SK-MEL-5 (cell line): ENCODE measurements around the gene SHANK1. TPM values are rescaled to one million over a fixed set of nuclear protein-coding genes. Genes with fewer than 3 reads are reported as not detected.

Source experiments
- DNase-seq: peaks from one replicate; pipeline ENCODE4 v3.0.0-alpha.2; 2016; ENCODE audit warnings: low read depth, low spot score
- in situ Hi-C: cut with HindIII; loops from 2 replicates; pipeline ENCODE4 v1.10.0; 2016; ENCODE audit warnings: low sequenced_read_pairs, high pct_unique_total_duplicates, low pct_unique_long_range_greater_than_20kb
- total RNA-seq: library from RNA; depleted of rRNA; stranded (reverse); fragments of >200 nt; shearing (Covaris generic); gene quantifications from 2 replicates; pipeline ENCODE4 v1.2.3, GENCODE V29; 2014

The SHANK1 gene
- total RNA-seq, 1 experiment from 2014 or later: 0.48 TPM

- in situ Hi-C loops: no loop called here
Observed at GRCh38 chr19:50702158-50702870, 17.3 kb downstream of the SHANK1 start.

DNA sequence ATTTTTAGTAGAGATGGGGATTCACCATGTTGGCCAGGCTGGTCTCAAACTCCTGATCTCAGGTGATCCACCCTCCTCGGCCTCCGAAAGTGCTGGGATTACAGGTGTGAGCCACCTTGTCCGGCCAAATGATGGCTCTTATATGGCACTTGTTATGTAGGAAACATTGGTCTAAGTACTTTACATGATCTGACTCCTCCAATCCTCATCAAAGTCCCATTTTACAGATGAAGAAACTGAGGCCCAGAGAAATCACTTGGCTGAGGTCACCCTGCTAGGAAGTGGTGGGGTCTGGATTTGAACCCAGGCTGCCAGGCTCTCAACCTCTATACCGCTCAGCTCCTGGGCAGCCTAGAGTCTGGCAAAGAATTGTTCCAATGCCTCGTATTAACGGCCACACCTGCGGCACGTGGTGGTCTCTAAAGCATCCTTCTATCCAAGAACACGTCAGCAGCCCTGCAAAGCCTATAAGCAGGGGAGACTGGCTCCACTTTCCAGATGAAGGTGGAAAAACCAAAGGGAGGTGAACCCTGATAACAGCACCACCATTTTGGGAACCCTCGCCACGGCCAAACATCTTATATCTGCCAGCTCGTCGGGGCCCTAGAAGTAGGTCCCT lies 18.1 kb downstream of the SHANK1 start:
- no peak for DNase-seq
- in situ Hi-C loops: no loop called here

More at GRCh38 chr19:50702158-50702870, 17.3 kb downstream of the SHANK1 start:
- DNase-seq: no peak

DNA sequence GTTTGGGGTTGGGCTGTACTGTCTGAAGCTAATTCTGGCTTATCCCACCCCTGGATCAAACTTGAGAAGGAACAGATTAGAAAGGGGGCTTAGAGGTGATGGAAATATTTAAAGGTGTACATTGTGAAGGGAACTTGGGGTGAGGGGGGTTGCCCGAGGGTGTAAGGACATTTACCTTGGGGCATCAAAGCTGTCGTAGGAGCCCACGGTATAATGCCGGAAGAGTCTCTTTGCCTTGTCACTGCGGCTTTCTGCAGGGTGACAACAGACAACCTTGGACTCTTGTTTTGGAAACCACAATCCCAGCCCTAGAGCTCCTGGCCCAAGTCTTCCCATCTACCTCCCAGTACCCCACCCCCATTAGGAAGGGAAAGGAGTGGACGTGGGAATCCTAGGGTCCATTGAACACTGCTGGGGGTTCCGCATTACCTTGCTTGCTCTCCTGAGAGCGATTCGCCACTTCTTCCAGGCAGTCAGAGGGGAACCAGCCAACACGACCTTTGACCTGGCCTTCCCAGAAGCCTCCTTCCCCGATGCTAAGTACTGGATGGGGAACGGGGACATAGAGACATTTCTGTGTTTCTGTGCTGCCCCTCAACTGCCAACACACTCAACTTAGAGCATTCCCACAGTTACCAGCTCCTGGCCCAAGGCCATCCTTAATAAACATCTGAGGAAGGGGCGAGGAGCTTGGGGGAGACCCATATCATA lies 22.0 kb downstream of the SHANK1 start:
- in situ Hi-C loops: no loop called here
- no peak for DNase-seq

GRCh38 chr19:50696094-50696483 lies 23.5 kb downstream of the SHANK1 start:
- in situ Hi-C loops: no loop called here
- no peak for DNase-seq

DNA sequence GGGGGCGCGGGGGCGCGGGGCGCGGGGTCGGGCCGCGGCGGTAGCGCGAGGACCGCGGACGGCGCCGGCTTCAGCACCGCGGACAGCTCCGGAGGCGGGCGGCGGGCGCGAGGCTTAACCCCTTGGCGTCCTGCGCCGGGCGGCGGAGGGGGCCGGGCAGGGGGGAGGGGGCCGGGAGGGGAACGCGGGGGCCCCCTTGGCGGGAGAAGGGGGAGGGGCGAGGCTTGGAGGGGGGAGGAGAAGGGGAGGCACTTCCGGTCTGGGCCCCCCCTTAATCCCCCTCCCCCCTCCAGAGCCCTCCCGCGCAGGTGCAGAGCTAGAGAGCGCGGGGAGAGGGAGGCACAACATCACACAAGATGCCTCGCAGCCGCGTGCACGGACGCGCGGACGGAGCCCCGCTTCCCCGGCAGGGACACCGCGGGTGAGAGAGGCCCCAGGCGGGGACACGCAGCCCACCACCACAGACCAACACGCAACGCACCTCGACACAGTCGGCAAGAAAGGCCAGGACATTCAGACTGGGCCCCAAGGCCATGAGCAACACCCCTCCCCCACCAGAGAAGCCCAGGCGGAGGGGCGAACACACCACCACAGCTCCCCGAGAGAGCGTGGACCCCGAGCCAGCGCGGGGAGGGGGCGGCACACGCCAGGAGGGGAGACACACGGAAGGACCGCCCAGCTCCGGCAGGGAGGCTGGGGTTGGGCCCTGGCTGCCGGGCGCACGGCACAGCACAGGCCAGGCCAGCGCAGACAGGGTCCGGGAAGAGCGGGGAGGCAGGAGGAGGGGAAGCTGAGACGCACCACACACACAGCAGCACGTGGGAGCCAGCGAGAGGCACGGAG lies 24.1 kb downstream of the SHANK1 start:
- DNase-seq: no peak
- in situ Hi-C loops: no loop called here

GRCh38 chr19:50694815-50695145 lies 24.8 kb downstream of the SHANK1 start:
- DNase-seq: no peak
- in situ Hi-C loops: no loop called here

DNA sequence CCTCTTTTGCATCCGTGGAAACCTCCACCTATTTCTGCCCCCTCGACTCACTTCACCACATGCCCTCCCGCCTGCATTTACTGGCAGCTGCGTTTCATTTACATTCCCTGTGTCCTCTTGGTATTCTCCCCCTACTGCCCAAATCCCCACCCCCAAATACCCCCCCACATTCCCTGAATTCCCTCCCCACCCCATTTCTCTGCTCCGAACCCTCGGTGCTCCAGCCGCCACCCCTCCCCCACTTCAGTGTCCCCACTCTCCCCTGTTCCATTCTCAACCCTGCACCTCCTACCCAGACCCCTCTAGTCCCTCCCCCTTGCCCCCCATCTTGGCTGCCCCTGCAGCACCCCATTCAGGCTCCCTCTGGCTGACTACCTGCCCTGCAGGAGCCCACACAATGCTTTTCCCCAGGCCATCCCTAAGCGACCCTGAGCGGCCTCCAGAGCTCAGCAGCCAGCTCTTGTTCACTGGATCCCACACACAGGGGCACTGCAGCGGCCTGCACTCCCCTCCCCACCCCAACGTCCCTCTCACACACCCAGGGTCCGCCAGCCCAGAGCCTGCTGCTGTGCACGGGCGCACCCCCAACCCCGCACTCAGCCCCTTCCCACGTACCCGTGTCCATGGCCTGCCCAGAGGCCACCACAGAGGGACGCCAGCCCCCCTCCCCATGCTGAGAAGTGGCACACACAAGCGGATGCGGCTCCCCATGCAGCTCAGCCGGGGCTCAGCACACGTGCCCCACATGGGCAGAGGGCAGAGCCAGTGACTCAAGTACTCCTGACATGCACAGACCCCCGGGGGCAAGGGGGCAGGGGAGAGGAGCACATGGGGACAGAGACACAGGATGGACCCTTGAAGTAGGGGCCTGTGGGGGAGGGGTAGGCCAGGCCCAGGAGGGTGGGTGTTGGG lies 26.3 kb downstream of the SHANK1 start:
- DNase-seq: no peak
- in situ Hi-C loops: no loop called here

- DNase-seq: no peak
- in situ Hi-C loops: no loop called here
Observed at GRCh38 chr19:50690439-50690838, 29.2 kb downstream of the SHANK1 start.

DNA sequence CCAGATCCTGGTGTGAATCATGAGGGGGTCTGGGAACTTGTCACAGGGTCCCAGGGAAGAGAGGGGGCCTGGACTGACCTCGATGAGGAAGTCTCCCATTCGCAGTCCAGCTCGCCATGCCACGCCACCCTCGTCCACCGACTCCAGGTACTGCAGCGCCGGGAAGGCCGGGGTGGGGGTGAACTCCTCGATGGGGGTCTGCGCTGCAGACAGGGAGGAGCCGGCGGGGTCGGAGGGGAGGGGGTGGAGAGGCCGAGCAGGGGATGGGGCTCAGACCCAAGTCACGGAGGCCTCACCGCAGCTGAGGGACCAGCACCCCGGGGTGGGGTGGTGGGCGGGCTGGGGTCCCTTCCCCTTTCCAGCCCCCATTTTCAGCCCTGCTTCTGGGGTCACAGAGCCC lies 30.8 kb downstream of the SHANK1 start:
- in situ Hi-C loops: no loop called here
- DNase-seq: no peak

DNA sequence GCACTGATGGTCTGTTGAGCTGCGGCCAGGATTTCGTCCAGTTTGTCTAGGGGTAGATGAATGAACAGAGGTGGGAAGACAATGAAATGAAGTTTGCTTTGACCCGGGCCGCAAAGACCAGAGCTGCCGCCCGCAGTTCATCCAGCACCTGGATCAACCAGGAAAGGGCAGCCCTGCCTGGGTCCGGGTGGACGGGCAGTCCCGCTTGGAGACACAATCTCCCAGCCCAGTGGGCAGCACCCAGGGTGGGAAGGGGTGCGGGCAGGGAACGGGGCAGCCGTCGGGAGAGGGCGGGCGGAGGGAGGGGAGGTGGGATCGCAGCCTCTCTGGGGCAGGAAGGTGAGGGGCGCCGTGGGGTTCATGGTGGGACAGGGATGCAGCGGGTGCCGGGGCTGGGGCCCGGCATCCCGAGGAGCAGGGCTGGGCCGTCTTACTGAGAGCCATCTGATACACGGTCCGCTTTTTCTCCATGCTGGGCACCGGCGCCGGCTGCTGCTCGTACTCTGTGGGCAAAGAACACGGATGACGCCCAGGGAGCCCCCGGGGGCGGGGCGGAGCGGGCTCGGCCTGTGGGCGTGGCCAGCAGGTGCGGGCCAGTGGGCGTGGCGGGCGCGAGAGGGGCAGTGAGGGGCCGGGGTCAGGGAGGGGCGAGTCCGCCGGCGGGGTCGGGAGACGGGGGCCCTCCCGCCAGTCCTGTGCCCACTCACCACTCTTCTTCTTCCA lies 33.1 kb downstream of the SHANK1 start:
- in situ Hi-C loops: no loop called here
- no peak for DNase-seq

DNA sequence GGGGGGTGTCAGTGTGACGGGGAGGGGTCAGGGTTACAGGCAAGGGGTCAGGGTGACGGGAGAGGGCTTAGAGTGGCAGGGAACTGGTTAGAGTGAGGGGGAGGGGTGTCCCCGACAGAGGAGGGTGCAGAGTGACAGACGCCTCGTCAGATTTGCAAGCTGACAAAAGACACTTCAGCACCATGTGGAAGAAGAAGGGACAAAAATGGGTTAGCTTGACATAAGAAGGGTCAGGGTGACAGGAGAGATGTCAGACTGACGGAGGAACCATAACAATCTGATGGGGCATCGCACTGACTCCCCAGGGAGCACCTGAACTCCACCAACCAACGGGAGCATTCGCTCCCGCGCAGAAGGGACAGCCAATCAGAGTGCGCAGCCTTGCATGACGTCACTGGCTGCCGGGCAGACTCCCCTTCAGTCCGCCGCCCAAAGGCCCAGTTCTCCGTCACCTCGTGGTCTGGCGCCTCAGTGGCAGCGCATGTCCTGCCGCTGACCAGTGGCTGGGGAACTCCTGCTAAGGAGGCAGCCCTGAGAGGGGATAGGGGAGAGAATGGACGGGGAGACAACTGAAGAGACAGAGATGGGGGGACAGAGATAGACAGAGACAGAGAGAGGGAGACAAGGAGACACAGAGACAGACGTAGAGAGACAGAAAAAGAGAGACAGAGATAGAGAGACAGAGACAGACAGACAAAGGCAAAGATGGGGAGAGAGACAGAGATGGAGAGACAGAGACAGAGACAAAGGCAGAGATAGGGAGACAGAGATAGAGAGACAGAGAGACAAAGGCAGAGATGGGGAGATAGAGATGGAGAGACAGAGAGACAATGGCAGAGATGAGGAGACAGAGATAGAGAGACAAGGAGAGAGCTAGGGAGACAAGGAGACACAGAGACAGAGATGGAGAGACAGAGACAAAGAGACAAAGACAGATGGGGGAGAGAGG lies 40.2 kb downstream of the SHANK1 start:
- in situ Hi-C loops: no loop called here
- peak; percentile 87 for DNase-seq

GRCh38 chr19:50678323-50678722 lies 41.3 kb downstream of the SHANK1 start:
- DNase-seq: no peak
- in situ Hi-C loops: no loop called here

DNA sequence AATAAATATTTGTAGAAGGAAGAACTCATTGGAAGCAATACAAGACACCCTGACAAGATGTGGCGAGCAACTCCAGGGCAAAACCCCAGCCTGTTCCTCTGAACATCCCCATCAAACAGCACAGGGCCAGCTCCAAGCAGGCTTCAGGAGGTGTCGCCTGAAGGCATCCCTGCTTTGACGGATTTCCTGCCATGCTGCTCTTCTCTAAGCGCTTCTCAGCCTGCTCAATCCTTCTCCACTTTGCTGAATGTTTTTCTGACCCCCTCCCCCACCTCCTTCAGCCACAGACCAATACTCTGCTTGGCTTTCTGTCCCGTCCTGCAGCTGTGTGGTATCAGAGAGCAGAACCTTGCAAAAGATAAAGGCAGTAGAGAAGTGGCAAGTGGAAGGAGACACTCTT lies 42.0 kb downstream of the SHANK1 start:
- no peak for DNase-seq
- in situ Hi-C loops: no loop called here

DNA sequence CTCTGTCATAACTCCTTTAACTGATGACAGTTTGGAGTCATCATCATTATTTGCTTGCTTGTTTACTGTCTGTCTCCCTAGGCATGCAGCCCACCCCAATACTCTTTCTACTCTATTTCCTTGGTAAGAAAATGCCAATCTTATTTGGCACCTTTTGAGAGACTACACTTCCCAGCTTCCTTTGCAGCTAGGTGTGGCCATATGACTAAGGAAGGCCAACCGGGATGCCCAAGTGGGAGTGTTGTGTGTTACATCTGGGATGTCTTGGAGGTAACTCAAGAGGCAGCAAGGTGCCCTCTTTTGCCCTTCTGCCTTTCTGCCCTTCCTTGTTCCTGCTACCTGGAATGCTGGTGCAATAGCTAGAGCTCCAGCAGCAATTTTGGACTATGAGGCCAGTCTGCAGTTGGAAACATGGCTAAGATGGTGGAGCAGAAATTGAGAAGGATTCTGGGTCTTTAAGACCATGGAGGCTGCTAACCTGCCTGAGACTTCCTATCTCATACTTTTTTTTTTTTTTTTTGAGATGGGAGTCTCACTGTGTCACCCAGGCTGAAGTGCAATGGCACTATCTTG lies 42.9 kb downstream of the SHANK1 start:
- DNase-seq: no peak
- in situ Hi-C loops: no loop called here

GRCh38 chr19:50673118-50673517 lies 46.5 kb downstream of the SHANK1 start:
- in situ Hi-C loops: no loop called here

GRCh38 chr19:50670102-50670380 lies 49.6 kb downstream of the SHANK1 start:
- in situ Hi-C loops: no loop called here
- no peak for DNase-seq

More at GRCh38 chr19:50673118-50673517, 46.5 kb downstream of the SHANK1 start:
- DNase-seq: no peak
